DMS153 treated with DMSO at 0.1 percent for 48 hours (cell line): Measurements from ENCODE around the gene ADAM12.

Experiments
- DNase-seq: peaks from one replicate; lab custom pipeline; 2025; ENCODE audit not compliant: unreplicated experiment; lab: John Stamatoyannopoulos, UW

The ADAM12 gene

DNA sequence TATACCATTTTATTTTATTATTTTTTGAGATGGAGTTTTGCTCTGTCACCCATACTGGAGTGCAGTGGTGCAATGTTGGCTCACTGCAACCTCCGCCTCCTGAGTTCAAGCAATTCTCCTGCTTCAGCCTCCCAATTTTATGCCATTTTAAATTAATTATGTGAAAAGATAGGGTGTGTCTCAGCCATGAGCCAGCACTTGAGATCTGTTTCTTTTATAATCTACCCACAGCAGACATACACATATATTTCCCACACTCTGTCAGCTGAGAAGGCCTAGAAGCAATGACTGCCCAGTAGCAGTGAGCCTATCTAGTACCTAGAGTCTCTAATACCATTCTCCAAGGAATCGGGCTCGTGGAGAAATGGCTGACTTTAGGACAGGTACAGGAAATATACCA is 70.5 kb downstream of the ADAM12 start:
- no peak for DNase-seq

GRCh38 chr10:126315494-126316177 is 72.6 kb downstream of the ADAM12 start:
- no peak for DNase-seq

- no peak for DNase-seq
These were observed 73.3 kb downstream of the ADAM12 start for GRCh38 chr10:126314863-126315493.

- DNase-seq: no peak
These were observed 76.1 kb downstream of the ADAM12 start for GRCh38 chr10:126312167-126312566.

DNA sequence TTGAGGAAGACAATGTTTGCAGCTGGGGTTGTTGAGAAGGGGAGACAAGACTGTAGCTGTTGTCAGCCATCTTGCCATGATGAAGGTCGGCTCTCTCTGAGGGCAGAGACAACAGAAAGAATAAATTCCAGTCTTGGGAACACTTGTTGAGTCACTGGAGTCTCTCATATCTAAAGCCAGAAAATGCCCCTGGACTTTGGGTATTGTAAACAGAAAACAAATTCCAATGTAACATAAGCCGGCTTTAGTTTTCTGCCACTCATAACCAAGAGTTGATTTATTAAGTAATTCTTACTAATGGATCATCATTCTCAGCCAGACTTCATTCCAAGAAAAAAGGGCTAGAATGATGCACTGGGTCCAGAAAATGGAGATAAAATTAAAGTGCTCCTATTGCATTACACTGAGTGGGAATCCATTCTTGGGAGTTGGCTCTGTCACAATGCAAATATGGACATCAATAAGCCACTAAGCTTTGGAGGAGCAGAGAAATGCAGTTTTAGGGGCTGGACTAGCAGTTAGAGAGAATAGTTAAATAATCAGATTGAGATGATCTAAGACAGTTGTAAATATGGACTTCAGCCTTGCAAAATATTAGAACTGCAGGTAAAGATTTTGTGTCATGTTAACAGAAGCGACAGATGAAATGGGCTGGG is 78.9 kb downstream of the ADAM12 start:
- no peak for DNase-seq

- DNase-seq: no peak
These were observed 85.2 kb downstream of the ADAM12 start for GRCh38 chr10:126302826-126303665.

- no peak for DNase-seq
These were observed 85.9 kb downstream of the ADAM12 start for GRCh38 chr10:126302476-126302756.

DNA sequence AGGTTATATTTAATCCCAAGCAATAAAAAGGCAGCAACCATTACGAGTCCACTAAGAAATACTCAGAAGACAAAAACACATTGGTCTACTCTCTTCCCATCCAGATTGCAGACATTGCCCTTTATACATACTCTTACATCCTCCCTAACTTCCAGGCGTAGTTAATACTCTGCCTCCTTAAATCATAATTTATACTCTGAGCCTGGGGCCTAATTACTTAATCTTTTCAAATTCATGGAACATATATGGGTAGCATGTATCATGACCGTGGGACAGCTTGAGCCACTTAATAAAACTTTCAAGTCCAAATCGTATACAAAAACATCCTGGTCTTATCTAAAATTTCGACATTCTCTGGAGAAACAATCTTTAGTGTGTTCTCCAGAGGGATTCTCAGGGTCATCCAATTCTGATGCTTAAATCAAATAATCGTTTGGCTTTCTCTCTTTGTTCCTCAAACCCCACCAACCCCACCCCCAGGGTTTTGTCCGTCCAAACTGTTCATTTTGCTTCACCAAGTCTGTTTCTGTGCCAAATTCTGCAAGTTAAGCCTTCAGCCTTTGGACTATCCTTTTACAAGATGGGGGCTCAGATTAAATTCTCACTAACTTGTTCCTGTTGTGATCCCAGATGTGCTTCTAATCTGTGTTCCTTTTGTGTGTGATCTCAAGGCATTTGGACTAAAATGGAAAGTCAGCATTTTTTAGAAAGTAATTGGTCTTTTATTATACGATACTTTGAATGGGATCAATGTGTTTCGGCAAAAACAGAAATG is 86.4 kb downstream of the ADAM12 start:
- no peak for DNase-seq

- no peak for DNase-seq
These were observed 93.8 kb downstream of the ADAM12 start for GRCh38 chr10:126294451-126294850.

DNA sequence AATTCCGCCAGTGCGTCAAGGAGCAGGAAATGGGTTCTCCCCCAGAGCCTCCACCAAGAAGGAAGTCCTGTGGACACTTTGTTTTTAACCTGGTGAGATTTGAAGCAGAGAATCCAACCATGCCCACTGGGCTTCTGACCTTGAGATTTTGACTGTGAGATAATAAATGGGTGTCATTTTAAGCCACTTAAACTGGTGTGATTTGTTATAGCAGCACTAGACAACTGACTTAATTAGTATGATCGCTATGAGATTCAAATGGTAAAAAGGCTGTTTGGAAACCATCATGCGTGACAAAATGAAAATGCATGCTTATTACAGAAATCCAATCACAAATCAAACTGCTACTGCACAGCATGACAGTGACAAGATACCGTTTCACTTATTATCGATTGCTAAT is 98.0 kb downstream of the ADAM12 start:
- DNase-seq: no peak

GRCh38 chr10:126288547-126289493 is 99.5 kb downstream of the ADAM12 start:
- no peak for DNase-seq

DNA sequence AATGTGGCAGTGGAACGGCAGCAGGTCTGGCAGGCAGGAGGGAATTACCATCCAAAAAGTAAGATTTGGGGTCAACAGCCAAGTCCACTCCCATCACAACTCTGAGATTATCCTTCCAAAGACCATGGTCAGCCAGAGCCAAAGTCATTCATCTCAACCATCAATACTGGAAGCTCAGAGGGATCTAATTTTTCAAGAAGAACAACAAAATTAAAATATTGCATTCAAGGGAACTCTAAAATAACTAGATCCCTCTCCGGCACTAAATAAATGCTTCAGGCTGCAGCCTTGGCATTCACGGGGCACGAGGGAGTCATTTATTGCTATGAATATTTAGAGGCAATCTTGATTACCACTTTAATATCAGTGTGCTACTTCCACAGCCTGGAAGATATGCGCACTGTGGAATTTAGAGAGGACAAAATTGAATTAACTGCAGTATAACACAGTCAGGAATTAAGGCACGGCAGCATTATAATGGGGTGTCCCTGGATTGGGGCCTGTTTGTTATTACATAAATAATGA is 102.0 kb downstream of the ADAM12 start:
- no peak for DNase-seq

GRCh38 chr10:126283307-126283706 is 105.0 kb downstream of the ADAM12 start:
- DNase-seq: no peak

GRCh38 chr10:126278851-126279250 is 109.4 kb downstream of the ADAM12 start:
- no peak for DNase-seq

DNA sequence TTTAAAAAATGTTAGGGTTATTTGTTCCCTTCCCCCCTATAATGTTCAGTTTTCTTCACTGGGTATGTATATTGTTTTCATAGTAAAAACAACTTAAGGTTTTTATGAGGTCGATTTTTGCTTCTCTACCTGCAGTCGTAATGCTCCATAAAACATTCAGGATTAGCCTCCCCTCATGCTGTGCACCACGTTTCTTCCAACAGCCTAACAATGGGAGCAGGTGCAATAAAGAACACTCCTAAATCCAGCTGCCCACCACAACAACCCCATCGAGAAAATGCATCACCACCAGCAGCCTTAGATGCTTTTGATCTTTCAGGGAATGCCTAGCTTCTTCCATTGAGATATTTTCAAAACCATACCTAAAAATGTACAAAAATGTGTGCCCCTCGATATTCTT is 111.1 kb downstream of the ADAM12 start:
- no peak for DNase-seq

DNA sequence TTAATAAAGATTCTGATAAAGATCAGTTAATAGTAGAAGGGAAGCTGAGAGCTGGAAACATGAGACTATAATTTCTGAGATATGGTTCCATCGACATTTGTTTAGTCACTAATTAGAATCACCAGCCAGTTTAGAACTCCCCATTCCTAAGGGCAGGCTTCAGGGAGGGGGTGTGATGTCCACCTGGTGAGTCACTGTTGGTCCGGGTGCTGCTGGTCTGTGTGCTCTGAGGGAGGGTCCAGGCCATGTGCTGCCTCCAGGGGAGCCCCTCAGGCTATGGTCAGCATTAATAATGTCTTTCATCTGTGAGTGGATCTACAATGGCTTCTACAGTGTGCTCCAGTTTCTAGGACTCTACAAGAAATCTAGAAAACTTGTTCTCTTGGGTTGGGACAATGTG is 115.8 kb downstream of the ADAM12 start:
- no peak for DNase-seq

- DNase-seq: no peak
These were observed 118.2 kb downstream of the ADAM12 start for GRCh38 chr10:126270111-126270510.

DNA sequence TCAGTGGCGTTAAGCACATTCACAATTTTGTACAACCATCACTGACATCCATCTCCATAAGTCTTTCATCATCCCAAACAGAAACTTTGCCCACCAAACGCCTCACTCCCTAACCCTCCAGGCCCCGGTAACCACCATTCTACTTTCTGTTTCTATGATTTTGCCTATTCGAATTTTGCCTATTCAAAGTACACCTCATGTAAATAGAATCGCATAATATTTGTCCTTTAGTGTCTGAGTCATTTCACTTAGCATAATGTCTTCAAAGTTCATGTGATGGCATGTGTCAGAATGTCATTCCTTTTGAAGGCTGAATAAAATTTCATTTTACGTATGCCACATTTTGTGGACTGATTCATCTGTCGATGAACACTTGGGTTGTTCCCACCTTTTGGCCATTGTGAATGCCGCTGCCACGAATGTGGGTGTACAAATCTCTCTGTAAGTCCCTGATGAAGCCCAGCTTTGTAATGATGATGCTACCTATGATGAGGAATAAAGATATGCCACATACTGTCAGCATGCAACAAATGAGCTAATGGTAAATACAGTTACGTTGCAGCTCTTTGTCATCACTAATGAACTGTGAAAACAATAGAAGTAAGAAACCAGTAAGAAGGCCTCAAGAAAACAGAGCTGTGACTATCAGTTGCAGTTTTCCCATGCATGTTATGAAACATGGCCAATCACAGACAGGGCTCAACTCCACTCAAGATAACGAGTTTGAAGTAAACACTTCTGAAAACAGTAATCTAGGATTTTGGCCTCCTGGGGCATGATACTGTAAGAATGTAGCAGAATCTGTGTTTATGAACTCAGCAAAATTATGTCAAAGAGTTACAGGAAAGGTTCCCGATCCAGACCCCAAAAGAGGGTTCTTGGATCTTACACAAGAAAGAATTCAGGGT is 120.0 kb downstream of the ADAM12 start:
- DNase-seq: no peak
